T-cell (primary cell): ENCODE measurements around the gene COL26A1. TPM values are rescaled to one million over a fixed set of nuclear protein-coding genes. Genes with fewer than 3 reads are reported as not detected.

Experiments
- ATAC-seq, 4 experiments: fragments of 200-7000 bp in 3 of 4; fragments of 150-1000 bp in 1 of 4; cut with Tn5 transposase; replicated peaks in 1 of 4; 1 replicate in 3 of 4; 2 replicates in 1 of 4; pipeline ENCODE4 v1.10.0; 2021; ENCODE audit warnings: moderate library complexity in 3 of 4, mild to moderate bottlenecking in 2 of 4, moderate number of reproducible peaks in 1 of 4
- CTCF ChIA-PET, 2 donors: fragments of 300-600 bp; sonication (Branson Sonifier 250); formaldehyde crosslinking; loops; one replicate each; lab custom pipeline; 2022; ENCODE audit warnings: antibody characterized with exemption in 2 of 2; lab: Charles Lee
- POLR2A ChIA-PET, 2 donors: fragments of 300-600 bp; sonication (Branson Sonifier 250); formaldehyde crosslinking; loops; one replicate each; lab custom pipeline; 2022; ENCODE audit warnings: antibody characterized with exemption in 2 of 2; lab: Charles Lee
- DNase-seq, 35 experiments: peaks; one replicate each; pipeline versions ENCODE4 v3.0.0 to v3.0.0-alpha.2; 2013 to 2023
- H3K27ac ChIP-seq: one replicate; pipeline ENCODE4 v1.5.1; 2013; ENCODE audit warnings: low read length
- H3K27me3 ChIP-seq, 2 experiments: replicated peaks in 1 of 2; 1 replicate in 1 of 2; 2 replicates in 1 of 2; pipeline versions ENCODE4 v1.6.1 to v1.7.0; 2013; ENCODE audit warnings: low read length in 1 of 2, mixed read lengths in 1 of 2; ENCODE audit not compliant: control insufficient read depth in 2 of 2, insufficient read depth in 2 of 2; ENCODE audit errors: extremely low read depth in 1 of 2
- H3K36me3 ChIP-seq, 2 donors: 1 replicate in 1 of 2; 2 replicates in 1 of 2; pipeline versions ENCODE4 v1.6.1 to v1.7.0; 2013; ENCODE audit warnings: low read length in 1 of 2; ENCODE audit not compliant: control insufficient read depth in 2 of 2, insufficient read depth in 1 of 2; ENCODE audit errors: extremely low read depth in 1 of 2
- H3K4me1 ChIP-seq, 2 experiments: 1 replicate in 1 of 2; 2 replicates in 1 of 2; pipeline versions ENCODE4 v1.6.1 to v1.7.0; 2013; ENCODE audit warnings: low read length in 2 of 2, mixed read lengths in 1 of 2; ENCODE audit not compliant: insufficient read depth in 2 of 2, control insufficient read depth in 1 of 2; ENCODE audit errors: extremely low read depth in 1 of 2
- H3K4me3 ChIP-seq, 2 donors: 1 replicate in 1 of 2; 2 replicates in 1 of 2; pipeline versions ENCODE4 v1.5.1 to v1.7.0; 2013; ENCODE audit warnings: mild to moderate bottlenecking in 2 of 2, low read length in 1 of 2, moderate library complexity in 1 of 2; ENCODE audit not compliant: control insufficient read depth in 1 of 2; ENCODE audit errors: extremely low read depth in 1 of 2
- H3K9me3 ChIP-seq: 2 replicates; pipeline ENCODE4 v1.7.0; 2013
- H3K27ac Mint-ChIP-seq, 2 donors: one replicate each; pipeline ENCODE4 v1.8.0; 2020 to 2021; ENCODE audit warnings: mild to moderate bottlenecking in 2 of 2, mixed read lengths in 2 of 2
- H3K27me3 Mint-ChIP-seq, 2 donors: one replicate each; pipeline ENCODE4 v1.8.0; 2021 to 2022; ENCODE audit warnings: mixed read lengths in 2 of 2
- H3K36me3 Mint-ChIP-seq: one replicate; pipeline ENCODE4 v1.8.0; 2021; ENCODE audit warnings: mixed read lengths
- H3K4me1 Mint-ChIP-seq, 3 donors: one replicate each; pipeline ENCODE4 v1.8.0; 2020 to 2022; ENCODE audit warnings: mixed read lengths in 3 of 3, mild to moderate bottlenecking in 1 of 3
- H3K4me3 Mint-ChIP-seq, 3 donors: one replicate each; pipeline ENCODE4 v1.8.0; 2020 to 2022; ENCODE audit warnings: mild to moderate bottlenecking in 3 of 3, mixed read lengths in 3 of 3, moderate library complexity in 3 of 3
- H3K9me3 Mint-ChIP-seq, 3 donors: one replicate each; pipeline ENCODE4 v1.8.0; 2020 to 2022; ENCODE audit warnings: mixed read lengths in 3 of 3
- WGBS: methylation state at CpG from one replicate; pipeline ENCODE4 v1.1.5; 2013; ENCODE audit warnings: missing lambda C conversion rate; ENCODE audit not compliant: insufficient coverage; 5-methylcytosine and 5-hydroxymethylcytosine counted together
- total RNA-seq, 35 experiments: library from RNA in 6 of 35; stranded (reverse) in 6 of 35; fragments of 120-200 nt in 1 of 35; gene quantifications; one replicate each; pipeline versions ENCODE4 v1.2.1 to v1.2.4 and lab custom pipeline; 2013 to 2026

COL26A1 gene
- total RNA-seq, 5 donors from 2014 or later (not counting 1 experiment from before 2014, with no cell fraction given), result 0.09 TPM; not detected in 4

DNA sequence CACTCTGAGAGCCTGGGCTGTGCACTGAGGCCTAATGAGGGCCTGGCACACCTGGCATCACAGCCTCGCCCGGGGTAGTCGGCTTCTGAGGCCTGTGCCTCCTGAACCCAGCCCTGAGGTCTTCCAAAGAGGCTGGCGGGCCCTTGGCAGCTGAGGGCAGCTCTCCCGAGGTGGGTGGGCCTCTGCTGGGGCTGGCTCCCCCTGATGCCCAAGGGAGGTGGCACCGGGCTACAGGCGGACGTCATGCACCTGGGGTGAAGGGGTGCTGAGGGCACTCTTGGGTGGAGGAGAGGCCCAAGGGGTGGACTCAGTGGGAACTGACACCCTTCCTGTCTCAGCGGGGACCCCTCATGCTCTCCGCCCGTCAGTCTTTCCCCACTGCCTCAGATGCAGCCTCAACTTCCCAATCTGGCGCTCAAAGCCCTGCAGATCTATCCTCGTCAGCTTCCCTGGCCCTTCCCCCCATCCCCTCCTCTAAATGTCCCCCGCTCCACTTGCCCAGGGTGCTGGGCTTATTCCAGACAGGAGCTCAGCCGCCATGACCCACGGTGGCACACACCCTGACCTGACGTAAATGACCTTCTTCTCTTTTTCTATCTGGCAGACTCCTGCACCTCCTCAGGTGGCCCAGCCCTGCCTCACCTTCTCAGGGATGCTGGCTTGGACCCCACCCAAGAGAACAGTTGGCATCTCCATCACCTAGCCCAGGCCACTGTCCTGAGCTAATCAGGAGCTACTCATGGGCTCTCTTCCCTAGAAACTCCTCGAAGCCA is 228.2 kb downstream of the COL26A1 start:
- Mint-ChIP-seq H3K36me3 (no peaks in the 10 kb centered on the region), H3K9me3 (no peaks in the 10 kb centered on the region), H3K4me3 (no peak overlapping the region), H3K27me3 (peaks cover 0 to 7% of the 10 kb centered on the region in 2 donors), H3K4me1 (no peaks in the 10 kb centered on the region), H3K27ac (no peak overlapping the region)
- no peak overlapping the region for H3K4me3 ChIP-seq
- ATAC-seq (no peak), DNase-seq (no peak)
- POLR2A ChIA-PET, result no interaction called here
- H3K36me3 ChIP-seq, result no peaks in the 10 kb centered on the region
- peaks cover 0 to 3% of the 10 kb centered on the region in 2 experiments for H3K27me3 ChIP-seq
- H3K27ac ChIP-seq, result no peak overlapping the region
- no peaks in the 10 kb centered on the region for H3K9me3 ChIP-seq
- WGBS, result 85% methylated on average over 15 of the region's 18 CpGs
- CTCF ChIA-PET, result interaction anchor here in 1 of 2 donors (0.6 to 0.7 kb wide), 2 partner anchors 171 to 692 kb away, joined by 5 to 10 read pairs; no protein-coding TSS in a partner anchor
- no peaks in the 10 kb centered on the region for H3K4me1 ChIP-seq

DNA sequence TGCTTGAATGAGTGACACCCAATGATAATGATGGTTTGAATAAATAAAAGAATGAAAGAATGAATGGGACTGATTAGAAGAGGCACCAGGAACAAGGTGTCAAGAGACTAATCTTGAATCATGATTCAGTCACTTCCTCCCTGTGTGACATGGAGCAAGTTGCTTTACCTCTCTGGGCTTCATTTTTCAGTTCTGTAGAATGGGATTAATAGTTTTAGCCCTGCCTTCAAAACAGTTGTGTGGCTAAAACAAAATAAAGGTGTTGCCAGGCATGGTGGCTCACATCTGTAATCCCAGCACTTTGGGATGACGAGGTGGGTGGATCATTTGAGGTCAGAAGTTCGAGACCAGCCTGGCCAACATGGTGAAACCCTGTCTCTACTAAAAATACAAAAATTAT is 228.8 kb downstream of the COL26A1 start:
- DNase-seq (no peak), ATAC-seq (no peak)
- ChIA-PET CTCF (interaction anchor here in 1 of 2 donors (0.7 kb wide), 1 partner anchor 691 kb away, joined by 5 read pairs; no protein-coding TSS in a partner anchor), POLR2A (no interaction called here)
- no peak overlapping the region for H3K27ac Mint-ChIP-seq
- no CpG with 5 or more reads among the region's 2 CpGs for WGBS
- H3K9me3 ChIP-seq, result no peaks in the 10 kb centered on the region
- no peak overlapping the region for H3K4me3 Mint-ChIP-seq
- no peak overlapping the region for H3K27ac ChIP-seq
- H3K36me3 Mint-ChIP-seq, result no peaks in the 10 kb centered on the region
- no peak overlapping the region for H3K4me3 ChIP-seq
- no peaks in the 10 kb centered on the region for H3K4me1 ChIP-seq
- no peaks in the 10 kb centered on the region for H3K36me3 ChIP-seq
- H3K9me3 Mint-ChIP-seq, result no peaks in the 10 kb centered on the region
- H3K27me3 ChIP-seq, result peaks cover 0 to 3% of the 10 kb centered on the region in 2 experiments
- H3K4me1 Mint-ChIP-seq, result no peaks in the 10 kb centered on the region
- peaks cover 0 to 7% of the 10 kb centered on the region in 2 donors for H3K27me3 Mint-ChIP-seq

GRCh38 chr7:101593556-101593955 is 230.9 kb downstream of the COL26A1 start:
- Mint-ChIP-seq H3K9me3 (no peaks in the 10 kb centered on the region), H3K4me3 (no peak overlapping the region), H3K27me3 (peaks cover 0 to 7% of the 10 kb centered on the region in 2 donors), H3K27ac (no peak overlapping the region), H3K36me3 (no peaks in the 10 kb centered on the region), H3K4me1 (no peaks in the 10 kb centered on the region)
- DNase-seq, result no peak
- Histone ChIP-seq H3K4me3 (no peak overlapping the region), H3K27me3 (peaks cover 0 to 3% of the 10 kb centered on the region in 2 experiments), H3K9me3 (no peaks in the 10 kb centered on the region), H3K36me3 (no peaks in the 10 kb centered on the region), H3K27ac (no peak overlapping the region), H3K4me1 (no peaks in the 10 kb centered on the region)
- ATAC-seq, result no peak
- WGBS, result 88% methylated on average over 3 of the region's 6 CpGs
- ChIA-PET POLR2A (interaction anchor here in 1 of 2 donors (0.6 kb wide), 1 partner anchor 648 kb away, joined by 7 read pairs; no protein-coding TSS in a partner anchor), CTCF (no interaction called here)

DNA sequence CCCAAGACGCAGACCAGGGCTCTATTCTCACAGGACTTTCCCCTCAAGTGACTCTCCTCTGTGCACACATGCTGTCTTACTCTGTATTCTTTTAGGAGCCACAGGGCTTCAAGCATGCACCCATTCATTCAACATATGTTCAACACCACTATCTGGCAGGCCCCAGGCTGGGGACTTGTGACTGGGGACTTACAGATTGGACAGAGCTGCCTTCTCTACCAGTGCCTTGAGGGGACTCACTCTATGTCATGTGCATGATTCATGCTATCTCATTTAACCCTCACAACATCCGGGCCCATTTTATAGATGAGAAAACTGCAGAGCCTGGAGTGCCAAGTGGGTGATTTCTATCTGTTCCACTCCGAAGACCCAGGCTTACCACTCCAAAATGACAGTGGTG is 232.1 kb downstream of the COL26A1 start:
- Mint-ChIP-seq H3K9me3 (no peaks in the 10 kb centered on the region), H3K4me1 (no peaks in the 10 kb centered on the region), H3K36me3 (no peaks in the 10 kb centered on the region), H3K4me3 (no peak overlapping the region), H3K27me3 (peaks cover 0 to 7% of the 10 kb centered on the region in 2 donors), H3K27ac (no peak overlapping the region)
- no peaks in the 10 kb centered on the region for H3K36me3 ChIP-seq
- peaks cover 0 to 3% of the 10 kb centered on the region in 2 experiments for H3K27me3 ChIP-seq
- ChIA-PET CTCF (no interaction called here), POLR2A (no interaction called here)
- H3K4me3 ChIP-seq, result no peak overlapping the region
- no peak overlapping the region for H3K27ac ChIP-seq
- WGBS, result 63% methylated on average over 1 of the region's 3 CpGs
- DNase-seq (no peak), ATAC-seq (no peak)
- H3K4me1 ChIP-seq, result no peaks in the 10 kb centered on the region
- no peaks in the 10 kb centered on the region for H3K9me3 ChIP-seq

- no peaks in the 10 kb centered on the region for H3K4me1 Mint-ChIP-seq
- H3K36me3 Mint-ChIP-seq, result no peaks in the 10 kb centered on the region
- Histone ChIP-seq H3K27ac (no peak overlapping the region), H3K9me3 (no peaks in the 10 kb centered on the region), H3K4me3 (no peak overlapping the region), H3K36me3 (no peaks in the 10 kb centered on the region), H3K27me3 (peaks cover 0 to 3% of the 10 kb centered on the region in 2 experiments), H3K4me1 (no peaks in the 10 kb centered on the region)
- no peak overlapping the region for H3K27ac Mint-ChIP-seq
- ChIA-PET CTCF (no interaction called here), POLR2A (no interaction called here)
- H3K27me3 Mint-ChIP-seq, result peaks cover 0 to 7% of the 10 kb centered on the region in 2 donors
- no peak overlapping the region for H3K4me3 Mint-ChIP-seq
- H3K9me3 Mint-ChIP-seq, result no peaks in the 10 kb centered on the region
- DNase-seq (no peak), ATAC-seq (no peak)
- WGBS, result 100% methylated on average over 1 of the region's 1 CpG
Observed at GRCh38 chr7:101595246-101595645, 232.6 kb downstream of the COL26A1 start.

DNA sequence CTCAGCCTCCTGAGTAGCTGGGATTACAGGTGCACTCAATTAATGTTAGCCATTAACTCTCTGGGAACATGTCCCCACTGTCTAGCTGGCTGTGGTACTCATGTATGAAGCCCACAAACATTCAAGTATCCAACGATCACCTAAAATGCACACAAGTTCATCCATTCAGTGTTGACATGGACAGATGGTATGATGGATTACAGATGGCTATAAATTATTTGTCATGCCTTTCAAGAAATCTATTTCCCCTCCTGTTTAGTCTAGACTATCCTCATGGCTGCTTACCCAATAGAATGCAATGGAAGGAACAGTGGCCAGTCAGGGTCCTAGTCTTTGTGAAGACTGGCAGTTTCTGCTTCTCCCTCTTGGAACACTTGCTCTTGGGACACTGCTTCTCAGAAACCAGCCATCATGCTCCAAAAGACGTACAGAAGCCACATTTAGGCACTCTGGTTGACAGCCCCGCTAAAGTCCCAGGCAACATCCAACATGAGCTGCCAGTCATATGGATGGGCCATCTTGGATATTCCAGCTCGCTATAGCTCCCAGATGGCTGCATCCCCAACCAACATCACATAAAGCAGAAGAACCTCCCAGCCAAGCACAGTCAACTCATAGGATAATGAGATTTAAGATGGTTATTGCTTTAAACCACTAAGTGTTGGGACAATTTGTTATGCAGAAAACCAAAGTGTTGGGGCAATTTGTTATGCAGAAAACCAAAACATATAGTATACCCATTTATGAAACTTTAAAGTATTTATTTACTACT is 233.3 kb downstream of the COL26A1 start:
- DNase-seq, result no peak
- ChIA-PET POLR2A (no interaction called here), CTCF (no interaction called here)
- no peak for ATAC-seq
- Histone ChIP-seq H3K4me1 (no peaks in the 10 kb centered on the region), H3K36me3 (no peaks in the 10 kb centered on the region), H3K27me3 (peaks cover 0 to 3% of the 10 kb centered on the region in 2 experiments), H3K9me3 (no peaks in the 10 kb centered on the region), H3K27ac (no peak overlapping the region), H3K4me3 (no peak overlapping the region)
- Mint-ChIP-seq H3K27me3 (peaks cover 0 to 7% of the 10 kb centered on the region in 2 donors), H3K36me3 (no peaks in the 10 kb centered on the region), H3K9me3 (no peaks in the 10 kb centered on the region), H3K4me3 (no peak overlapping the region), H3K27ac (no peak overlapping the region), H3K4me1 (no peaks in the 10 kb centered on the region)
- 67% methylated on average over 1 of the region's 4 CpGs for WGBS
